GM18867 (cell line): ENCODE data around the gene CPA1.

Experiments
- ATAC-seq: cut with Tn5 transposase; IDR thresholded peaks from one replicate; pipeline ENCODE4 v1.9.1; 2021; ENCODE audit warnings: mild to moderate bottlenecking, moderate library complexity; ENCODE audit not compliant: unreplicated experiment

CPA1 gene

GRCh38 chr7:130353196-130353595, 27.1 kb upstream of the CPA1 start:
- no peak for ATAC-seq

GRCh38 chr7:130356121-130356875, 24.0 kb upstream of the CPA1 start:
- ATAC-seq, result no peak

GRCh38 chr7:130356876-130357611, 23.2 kb upstream of the CPA1 start:
- no peak for ATAC-seq

GRCh38 chr7:130358471-130358870, 21.8 kb upstream of the CPA1 start:
- ATAC-seq, result no peak

GRCh38 chr7:130359276-130359857, 20.9 kb upstream of the CPA1 start:
- ATAC-seq, result no peak

- ATAC-seq, result no peak
Measured at GRCh38 chr7:130360518-130360917, 19.8 kb upstream of the CPA1 start.

GRCh38 chr7:130361681-130362080, 18.6 kb upstream of the CPA1 start:
- no peak for ATAC-seq

GRCh38 chr7:130362251-130362816, 18.0 kb upstream of the CPA1 start:
- ATAC-seq, result no peak

- no peak for ATAC-seq
Measured at GRCh38 chr7:130363026-130363847, 17.1 kb upstream of the CPA1 start.

- no peak for ATAC-seq
Measured at GRCh38 chr7:130364451-130364850, 15.8 kb upstream of the CPA1 start.

- no peak for ATAC-seq
Measured at GRCh38 chr7:130365088-130365487, 15.2 kb upstream of the CPA1 start.

- no peak for ATAC-seq
Measured at GRCh38 chr7:130365511-130366441, 14.5 kb upstream of the CPA1 start.

- ATAC-seq, result no peak
Measured at GRCh38 chr7:130366564-130366963, 13.7 kb upstream of the CPA1 start.

- no peak for ATAC-seq
Measured at GRCh38 chr7:130367088-130367755, 13.1 kb upstream of the CPA1 start.

- no peak for ATAC-seq
Measured at GRCh38 chr7:130367836-130368746, 12.2 kb upstream of the CPA1 start.

GRCh38 chr7:130369110-130369711, 11.1 kb upstream of the CPA1 start:
- ATAC-seq, result no peak

GRCh38 chr7:130369831-130370550, 10.3 kb upstream of the CPA1 start:
- no peak for ATAC-seq
